GM19239 (cell line): ENCODE results near the gene PVALEF.
"Not testable (repeated sequence)": the region's sequence is repeated elsewhere in the genome, so short reads cannot be mapped to it uniquely, and the experiment has no call there.

Experiments used
- DNase-seq: peaks from one replicate; pipeline ENCODE4 v3.0.0; 2011; ENCODE audit warnings: low spot score; ENCODE audit not compliant: insufficient read length
- FAIRE-seq: peaks from 2 replicates; lab custom pipeline; 2011; peaks lifted over from hg19 to GRCh38; lab: Jason Lieb, UNC

Gene PVALEF

GRCh38 chr17:81142301-81143199 lies 22.8 kb upstream of the PVALEF start:
- DNase-seq (peak; percentile 84), FAIRE-seq (no peak)

- DNase-seq (no peak), FAIRE-seq (no peak)
These were observed 22.1 kb upstream of the PVALEF start for GRCh38 chr17:81143200-81143527.

DNA sequence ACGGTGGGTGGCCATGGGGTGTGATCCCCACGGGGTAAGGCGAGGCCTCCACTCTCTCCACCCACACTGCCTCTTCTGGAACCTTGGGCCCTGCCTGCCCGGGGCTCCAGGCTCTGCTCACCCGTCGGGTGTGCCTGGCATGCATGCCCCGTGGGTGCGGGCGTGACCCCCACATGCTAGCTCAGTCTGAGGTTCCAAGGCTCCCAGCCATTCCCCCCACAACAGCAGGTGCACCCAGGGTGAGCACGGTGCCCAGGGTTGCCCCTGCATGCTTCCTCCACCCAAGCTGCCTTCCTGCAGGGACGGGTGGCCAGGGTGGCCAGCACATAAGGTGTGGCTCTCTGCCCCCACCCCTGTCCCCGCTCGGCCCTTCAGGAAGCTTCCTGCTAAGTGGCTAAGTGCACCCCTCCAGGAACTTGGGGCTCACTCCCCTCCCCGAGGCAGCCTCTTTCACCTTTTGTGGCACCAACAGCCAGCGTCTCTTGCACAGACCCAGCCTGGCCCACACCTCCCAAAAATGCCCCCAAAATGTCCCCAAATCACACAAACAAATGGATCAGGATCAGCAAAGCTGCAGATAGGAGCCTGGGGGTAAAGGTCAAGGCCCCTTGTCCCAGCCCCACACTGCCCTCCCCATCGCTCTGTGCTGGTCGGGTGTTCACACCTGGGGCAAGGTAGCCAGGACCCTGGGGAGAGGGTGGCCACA lies 21.4 kb upstream of the PVALEF start:
- FAIRE-seq = no peak

DNA sequence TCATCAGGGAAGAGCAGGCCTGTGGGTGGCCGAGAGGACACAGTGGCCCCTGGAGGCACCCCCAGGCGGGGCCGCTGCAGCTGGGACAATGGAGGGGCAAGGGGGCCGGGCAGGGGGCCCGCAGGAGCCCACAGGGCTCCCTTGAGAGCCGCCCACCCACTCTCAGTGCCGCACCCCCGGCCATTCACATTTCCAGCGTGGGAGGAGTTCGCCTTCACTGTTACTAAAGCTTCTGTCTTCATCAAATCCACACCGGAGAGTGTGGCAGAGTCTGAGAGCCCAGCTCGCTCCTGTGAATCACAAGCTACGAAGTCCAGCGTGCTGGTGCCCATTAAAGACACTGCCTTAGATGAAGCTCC lies 20.9 kb upstream of the PVALEF start:
- FAIRE-seq = no peak
- no peak for DNase-seq

More for the DNA sequence above, 21.4 kb upstream of the PVALEF start:
- no peak for DNase-seq

DNA sequence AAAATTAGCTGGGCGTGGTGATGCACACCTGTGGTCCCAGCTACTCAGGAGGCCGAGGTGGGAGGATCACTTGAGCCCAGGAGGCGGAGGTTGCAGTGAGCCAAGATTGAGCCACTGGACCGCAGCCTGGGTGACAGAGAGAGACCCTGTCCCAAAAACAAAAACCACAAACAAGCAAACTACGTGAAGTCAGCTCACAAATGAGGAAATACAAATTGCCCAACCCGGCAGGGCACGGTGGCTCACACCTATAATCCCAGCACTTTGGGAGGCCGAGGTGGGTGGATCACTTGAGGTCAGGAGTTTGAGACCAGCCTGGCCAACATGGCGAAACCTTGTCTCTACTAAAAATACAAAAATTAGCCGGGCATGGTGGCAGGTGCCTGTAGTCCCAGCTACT lies 19.1 kb upstream of the PVALEF start:
- FAIRE-seq = not testable (repeated sequence)

GRCh38 chr17:81147701-81148100 lies 17.6 kb upstream of the PVALEF start:
- FAIRE-seq (no peak), DNase-seq (no peak)

More for the DNA sequence above, 19.1 kb upstream of the PVALEF start:
- not testable (repeated sequence) for DNase-seq

- FAIRE-seq = no peak
These were observed 16.7 kb upstream of the PVALEF start for GRCh38 chr17:81148571-81148970.

DNA sequence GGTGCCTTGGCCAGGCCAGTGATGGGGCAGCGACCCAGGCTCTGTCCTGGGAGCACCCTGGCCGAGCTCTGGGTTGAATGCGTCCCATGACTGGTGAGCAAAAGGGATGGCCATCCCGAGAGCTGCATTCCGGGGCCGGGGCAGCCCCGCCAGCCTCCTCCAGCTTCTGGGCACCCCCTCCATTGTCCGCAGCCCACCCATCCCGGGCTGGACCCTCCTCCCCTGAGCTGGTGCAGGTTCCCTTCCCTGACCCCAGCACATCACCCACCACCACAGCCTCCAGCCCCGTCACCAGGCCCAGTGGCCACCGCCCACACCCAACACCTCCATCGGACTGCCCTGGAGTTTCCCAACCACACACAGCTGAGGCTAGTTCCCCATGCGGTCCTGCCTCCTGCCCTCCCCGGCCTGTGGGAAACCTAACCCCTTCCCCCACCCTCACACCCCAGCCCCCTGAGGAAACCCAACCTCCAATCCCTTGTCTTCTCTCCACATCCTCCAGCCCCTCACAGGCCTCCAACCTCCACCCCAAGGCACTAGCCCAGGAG lies 16.2 kb upstream of the PVALEF start:
- DNase-seq (no peak), FAIRE-seq (no peak)

More at GRCh38 chr17:81148571-81148970, 16.7 kb upstream of the PVALEF start:
- no peak for DNase-seq

DNA sequence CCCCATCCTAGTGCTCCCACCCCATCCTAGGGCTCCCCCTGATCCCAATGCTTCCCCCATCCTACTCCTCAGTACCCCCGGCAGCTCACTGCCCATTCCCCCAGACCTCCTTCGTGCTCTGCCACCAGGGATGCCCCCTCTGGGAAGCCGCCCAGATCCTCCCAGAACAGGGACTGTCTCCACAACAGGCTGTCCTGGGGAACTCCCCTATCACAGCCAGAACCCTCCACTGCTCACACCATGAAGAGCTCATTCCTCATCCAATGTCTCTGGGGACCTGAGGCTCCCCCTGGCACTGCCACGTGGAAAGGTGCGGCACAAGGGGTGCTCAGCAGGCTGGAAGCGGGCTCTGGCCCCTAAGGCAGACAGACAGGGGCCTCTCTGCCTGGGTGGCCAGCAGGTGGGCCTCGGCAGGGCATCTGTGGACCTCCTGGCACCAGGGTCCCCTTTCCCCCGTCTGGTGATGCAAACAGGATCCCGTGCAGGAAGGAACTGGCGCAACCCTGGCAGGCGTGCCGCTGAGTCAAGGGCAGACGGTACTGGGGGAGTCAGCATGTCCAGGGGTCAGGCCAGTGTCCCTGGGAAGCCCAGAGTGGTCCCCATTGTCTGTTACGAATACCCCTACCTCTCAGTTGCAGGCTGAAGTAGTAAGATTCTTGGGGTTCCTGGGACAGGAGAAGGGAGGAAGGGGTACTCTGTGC lies 14.8 kb upstream of the PVALEF start:
- no peak for FAIRE-seq
- no peak for DNase-seq

GRCh38 chr17:81151278-81151677 lies 14.0 kb upstream of the PVALEF start:
- FAIRE-seq (no peak), DNase-seq (no peak)

- DNase-seq (no peak), FAIRE-seq (no peak)
These were observed 12.9 kb upstream of the PVALEF start for GRCh38 chr17:81152288-81152828.

GRCh38 chr17:81153340-81153803 lies 11.9 kb upstream of the PVALEF start:
- FAIRE-seq (no peak), DNase-seq (no peak)

DNA sequence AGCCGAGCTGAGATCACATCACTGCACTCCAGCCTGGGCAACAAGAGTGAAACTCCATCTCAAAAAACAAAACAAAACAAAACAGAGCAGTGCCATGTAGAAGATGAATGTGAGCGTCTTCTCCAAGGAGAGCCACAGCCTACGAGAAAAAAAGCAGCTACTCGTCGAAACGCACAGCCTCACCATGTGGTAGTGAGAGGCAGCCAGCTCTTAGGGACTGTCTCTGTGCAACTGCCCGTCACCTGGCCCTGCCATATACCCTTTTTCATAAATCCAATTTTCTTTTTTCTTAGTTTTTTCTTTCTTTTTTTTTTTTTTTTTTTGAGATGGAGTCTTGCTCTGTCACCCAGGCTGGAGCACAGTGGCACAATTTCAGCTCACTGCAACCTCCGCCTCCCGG lies 11.3 kb upstream of the PVALEF start:
- not testable (repeated sequence) for FAIRE-seq, DNase-seq

DNA sequence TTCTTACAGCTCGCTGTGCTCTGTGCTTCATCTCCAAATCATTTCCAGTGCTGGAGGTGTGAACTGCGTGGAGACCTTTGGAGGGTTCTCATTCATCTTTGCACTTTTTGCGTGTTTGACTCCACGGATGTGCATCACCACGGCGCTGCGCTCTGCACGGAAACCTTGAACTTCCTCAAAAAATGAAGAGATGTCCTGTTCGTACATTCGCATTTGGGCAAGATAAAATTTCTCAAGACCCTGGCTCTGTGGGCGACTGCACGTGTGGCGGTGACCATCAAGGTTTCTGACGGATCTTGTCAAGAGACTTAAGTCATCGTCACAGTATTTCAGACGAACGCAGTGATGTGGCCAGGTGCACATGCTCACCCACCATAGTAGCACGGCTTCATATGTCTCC lies 10.3 kb upstream of the PVALEF start:
- DNase-seq (no peak), FAIRE-seq (no peak)

- no peak for DNase-seq
- no peak for FAIRE-seq
These were observed 8.2 kb upstream of the PVALEF start for GRCh38 chr17:81156866-81157805.

GRCh38 chr17:81157848-81158687 lies 7.2 kb upstream of the PVALEF start:
- DNase-seq (no peak), FAIRE-seq (no peak)

GRCh38 chr17:81158688-81159590 lies 6.4 kb upstream of the PVALEF start:
- DNase-seq = no peak
- no peak for FAIRE-seq
